SW 1271 (cell line): ENCODE results near the gene KERA.

Experiments
- DNase-seq, 2 experiments: peaks; one replicate each; lab custom pipeline; 2025; lab: John Stamatoyannopoulos, UW

Gene KERA

GRCh38 chr12:91073426-91073825, 15.6 kb upstream of the KERA start:
- no peak for DNase-seq

GRCh38 chr12:91072931-91073330, 15.1 kb upstream of the KERA start:
- DNase-seq, result no peak

GRCh38 chr12:91070936-91071335, 13.1 kb upstream of the KERA start:
- no peak for DNase-seq

GRCh38 chr12:91065396-91065795, 7.6 kb upstream of the KERA start:
- no peak for DNase-seq

- no peak for DNase-seq
These were observed 6.8 kb upstream of the KERA start for GRCh38 chr12:91064640-91065039.

- DNase-seq, result no peak
These were observed 3.3 kb upstream of the KERA start for GRCh38 chr12:91061091-91061490.

- DNase-seq, result no peak
These were observed 1.4 kb upstream of the KERA start for GRCh38 chr12:91059211-91059610.

- DNase-seq, result no peak
These were observed 962 bp upstream of the KERA start for GRCh38 chr12:91058786-91059185.

GRCh38 chr12:91056488-91056887, 1.3 kb downstream of the KERA start:
- no peak for DNase-seq

GRCh38 chr12:91055976-91056375, 1.8 kb downstream of the KERA start:
- no peak for DNase-seq

- DNase-seq, result no peak
These were observed 3.7 kb downstream of the KERA start for GRCh38 chr12:91053951-91054715.

- DNase-seq, result no peak
These were observed 5.8 kb downstream of the KERA start for GRCh38 chr12:91052026-91052425.

- DNase-seq, result no peak
These were observed 13.2 kb downstream of the KERA start for GRCh38 chr12:91044586-91044985.

- no peak for DNase-seq
These were observed 14.4 kb downstream of the KERA start for GRCh38 chr12:91043408-91043807.

- no peak for DNase-seq
These were observed 17.6 kb downstream of the KERA start for GRCh38 chr12:91040096-91040755.

- DNase-seq, result no peak
These were observed 20.5 kb downstream of the KERA start for GRCh38 chr12:91037276-91037675.

- DNase-seq, result no peak
These were observed 24.6 kb downstream of the KERA start for GRCh38 chr12:91033251-91033650.

GRCh38 chr12:91023326-91024004, 34.4 kb downstream of the KERA start:
- DNase-seq, result peak in 1 of 2 experiments; percentile 16

GRCh38 chr12:91021076-91021475, 36.7 kb downstream of the KERA start:
- DNase-seq, result no peak

GRCh38 chr12:91019455-91019854, 38.4 kb downstream of the KERA start:
- DNase-seq, result no peak

GRCh38 chr12:91017511-91018263, 40.1 kb downstream of the KERA start:
- DNase-seq, result no peak

- no peak for DNase-seq
These were observed 40.8 kb downstream of the KERA start for GRCh38 chr12:91017043-91017442.
